Glomerular visceral epithelial cell (primary cell): ENCODE data around the gene ARHGEF17.

Experiments used
- DNase-seq: peaks from one replicate; pipeline ENCODE4 v3.0.0-alpha.2; 2016; ENCODE audit errors: extremely low spot score

ARHGEF17 gene

GRCh38 chr11:73406131-73406530 lies 98.1 kb downstream of the ARHGEF17 start:
- DNase-seq: no peak

DNA sequence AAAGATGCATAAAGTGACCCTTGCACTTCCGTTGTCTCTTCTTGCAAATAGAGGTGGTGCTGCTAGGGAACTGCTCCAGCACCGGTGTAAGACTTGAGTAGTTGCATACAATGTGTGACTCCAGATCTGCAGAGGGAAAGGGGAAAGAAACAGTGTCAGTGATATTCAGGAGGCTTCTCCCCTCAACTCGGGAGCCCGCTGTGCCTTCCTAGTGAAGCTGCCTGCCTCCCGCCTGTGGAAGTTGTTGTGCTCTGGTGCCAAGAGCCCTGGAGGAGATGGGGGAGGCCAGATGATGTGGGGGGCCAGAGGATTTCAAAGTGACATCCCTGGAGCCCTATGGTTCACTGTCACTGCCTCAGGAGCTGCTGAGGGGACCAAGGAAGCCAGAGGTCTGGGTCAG lies 98.5 kb downstream of the ARHGEF17 start:
- DNase-seq: no peak

GRCh38 chr11:73409431-73409830 lies 101.4 kb downstream of the ARHGEF17 start:
- no peak for DNase-seq

- no peak for DNase-seq
Measured at GRCh38 chr11:73410627-73411026, 102.6 kb downstream of the ARHGEF17 start.

GRCh38 chr11:73411031-73411430 lies 103.0 kb downstream of the ARHGEF17 start:
- DNase-seq: no peak

GRCh38 chr11:73412308-73412707 lies 104.2 kb downstream of the ARHGEF17 start:
- DNase-seq: no peak

- no peak for DNase-seq
Measured at GRCh38 chr11:73413256-73413655, 105.2 kb downstream of the ARHGEF17 start.

- no peak for DNase-seq
Measured at GRCh38 chr11:73414977-73415651, 107.0 kb downstream of the ARHGEF17 start.

DNA sequence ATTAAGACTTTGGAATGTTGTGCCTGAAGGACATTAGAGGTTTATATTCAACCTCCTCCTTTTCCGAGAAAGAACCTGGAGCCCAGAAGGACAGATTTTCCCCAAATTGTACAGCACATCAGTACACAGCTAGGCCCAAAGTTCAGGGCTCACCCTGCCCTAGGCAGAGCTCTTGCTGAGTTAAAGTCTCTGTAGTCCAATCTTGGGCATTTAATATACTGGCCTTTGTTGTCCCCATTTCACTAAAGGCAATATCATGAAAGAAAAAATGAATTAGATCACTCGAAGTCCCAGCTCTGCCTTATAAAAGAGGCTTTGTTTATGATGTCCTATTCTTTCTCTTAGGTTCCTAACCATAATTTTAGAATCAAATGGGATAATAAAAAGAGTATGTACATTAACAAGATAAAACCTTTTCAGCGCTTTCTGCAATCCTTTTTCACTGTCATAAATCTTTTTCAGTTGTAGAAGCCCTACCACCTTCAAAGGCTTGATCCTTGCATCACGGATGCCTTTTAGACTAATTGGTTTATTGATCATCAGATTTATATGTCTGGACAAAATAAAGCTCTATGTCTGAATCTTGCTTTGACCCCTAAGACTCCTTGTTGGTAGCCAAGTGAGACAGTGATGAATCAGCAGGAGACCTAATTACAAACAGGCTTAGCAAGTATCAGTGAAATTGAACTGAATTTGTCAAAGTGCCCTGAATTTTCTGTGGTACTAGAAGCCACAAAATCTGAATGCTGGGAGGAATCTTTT lies 108.0 kb downstream of the ARHGEF17 start:
- DNase-seq: no peak

DNA sequence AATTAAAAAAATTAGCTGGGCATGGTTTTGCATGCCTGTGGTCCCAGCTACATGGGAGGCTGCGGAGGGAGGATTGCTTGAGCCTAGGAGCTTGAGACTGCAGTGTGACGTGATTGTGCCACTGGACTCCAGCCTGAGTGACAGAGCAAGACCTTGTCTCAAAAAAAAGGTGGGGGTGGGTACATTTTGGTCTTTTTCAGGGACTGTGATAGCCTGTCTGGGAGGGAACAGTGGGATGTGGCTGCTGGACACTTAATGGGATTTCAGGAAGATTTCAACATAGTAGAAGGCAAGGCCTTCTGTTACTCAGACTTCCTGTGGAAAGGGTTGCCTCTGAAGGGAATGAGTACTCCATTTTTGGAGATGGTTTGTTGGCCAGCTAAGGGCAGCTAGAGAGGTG lies 108.7 kb downstream of the ARHGEF17 start:
- no peak for DNase-seq
